Stomach (tissue), 4 donors: ENCODE data around the gene PSMD13.

Experiments
- POLR2A ChIP-seq, 4 donors: fragments of 450-650 bp; IDR thresholded peaks; one replicate each; pipeline ENCODE4 v1.6.1; 2016; ENCODE audit warnings: antibody characterized with exemption in 4 of 4, control low read depth in 2 of 4, mild to moderate bottlenecking in 1 of 4, moderate library complexity in 1 of 4
- POLR2AphosphoS5 ChIP-seq, 3 donors: sonication (generic); formaldehyde crosslinking; IDR thresholded peaks; one replicate each; pipeline ENCODE4 v1.6.1; 2016; ENCODE audit warnings: antibody characterized with exemption in 3 of 3
- TF ChIP-seq, protein P1 (sequence below), 7 experiments: fragments of 450-650 bp in 4 of 7; fragments of 200-600 bp in 3 of 7; sonication (generic) in 3 of 7; IDR thresholded peaks; one replicate each; pipeline ENCODE4 v1.5.1; 2016 to 2019; ENCODE audit warnings: antibody characterized with exemption in 7 of 7, control low read depth in 2 of 7, mild to moderate bottlenecking in 1 of 7

DNA sequence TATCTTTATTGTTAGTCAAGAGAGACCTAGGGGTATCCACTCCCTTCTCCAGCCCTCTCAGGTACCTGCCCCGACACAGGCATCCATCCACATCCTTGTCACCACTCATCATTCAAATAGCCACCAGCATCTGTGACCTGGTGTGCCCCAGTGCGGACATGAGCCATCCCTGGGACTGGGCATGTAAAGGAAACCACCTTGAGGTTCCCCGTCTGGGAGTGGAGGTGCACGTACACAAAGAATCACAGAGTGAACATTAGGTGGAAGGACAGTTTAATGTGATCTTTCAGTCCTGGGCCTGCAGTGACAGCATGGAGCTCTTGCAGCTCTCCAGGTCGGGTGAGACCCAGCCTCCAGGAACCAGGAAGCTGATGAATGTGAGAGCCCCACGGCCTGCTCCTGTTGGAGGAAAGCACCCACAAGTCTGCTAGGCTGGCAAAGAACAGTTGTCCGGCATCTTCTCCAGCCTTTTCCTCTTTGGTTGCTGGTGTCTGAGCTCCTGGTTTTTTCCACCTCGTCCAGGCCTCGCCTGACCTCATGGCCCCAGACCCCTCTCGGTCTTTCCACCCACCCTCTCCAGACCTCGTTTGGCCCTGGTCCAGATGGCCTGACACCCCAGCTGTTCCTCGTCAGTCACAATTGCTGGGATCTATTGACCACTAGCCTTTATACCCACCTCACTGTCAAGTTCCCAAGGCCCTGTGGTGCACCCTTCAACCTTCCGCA, 16.5 kb downstream of the PSMD13 start:
- TF ChIP-seq, protein P1, sequence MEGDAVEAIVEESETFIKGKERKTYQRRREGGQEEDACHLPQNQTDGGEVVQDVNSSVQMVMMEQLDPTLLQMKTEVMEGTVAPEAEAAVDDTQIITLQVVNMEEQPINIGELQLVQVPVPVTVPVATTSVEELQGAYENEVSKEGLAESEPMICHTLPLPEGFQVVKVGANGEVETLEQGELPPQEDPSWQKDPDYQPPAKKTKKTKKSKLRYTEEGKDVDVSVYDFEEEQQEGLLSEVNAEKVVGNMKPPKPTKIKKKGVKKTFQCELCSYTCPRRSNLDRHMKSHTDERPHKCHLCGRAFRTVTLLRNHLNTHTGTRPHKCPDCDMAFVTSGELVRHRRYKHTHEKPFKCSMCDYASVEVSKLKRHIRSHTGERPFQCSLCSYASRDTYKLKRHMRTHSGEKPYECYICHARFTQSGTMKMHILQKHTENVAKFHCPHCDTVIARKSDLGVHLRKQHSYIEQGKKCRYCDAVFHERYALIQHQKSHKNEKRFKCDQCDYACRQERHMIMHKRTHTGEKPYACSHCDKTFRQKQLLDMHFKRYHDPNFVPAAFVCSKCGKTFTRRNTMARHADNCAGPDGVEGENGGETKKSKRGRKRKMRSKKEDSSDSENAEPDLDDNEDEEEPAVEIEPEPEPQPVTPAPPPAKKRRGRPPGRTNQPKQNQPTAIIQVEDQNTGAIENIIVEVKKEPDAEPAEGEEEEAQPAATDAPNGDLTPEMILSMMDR (IDR thresholded peaks at IDR 0.05): no peak
- TF ChIP-seq POLR2A (IDR thresholded peaks at IDR 0.05) (no peak), POLR2AphosphoS5 (IDR thresholded peaks at IDR 0.05) (no peak)
